Measurements from ENCODE around the gene MISP. TPM values are rescaled to one million over a fixed set of nuclear protein-coding genes. Genes with fewer than 3 reads are reported as not detected.

Gene MISP
- total and polyA plus RNA-seq, 10 of the 15 experiments (the other 5 are each of a cell fraction or from before 2014, with no cell fraction given) = not detected

- no peak overlapping the region for H3K4me3 ChIP-seq
- DNase-seq (ENCODE audit: low read depth, low spot score) (no peak), FAIRE-seq (no peak), ATAC-seq (peak; percentile 17; the same call in 2 of the 3 replicates)
- ChIA-PET CTCF (interaction anchor here (0.6 to 1.1 kb wide), 3 partner anchors 26 to 223 kb away, joined by 3 to 4 read pairs (median 4); partner anchors contain the start of gene TPGS1), RAD21 (ENCODE audit: unreplicated experiment) (interaction anchor here (1.4 kb wide), 1 partner anchor 54 kb away, joined by 3 read pairs; the partner anchor contains the start of gene FSTL3), SMC1A (ENCODE audit: uncharacterized antibody, unreplicated experiment) (interaction anchor here (1.5 kb wide), 1 partner anchor 60 kb away, joined by 5 read pairs; no protein-coding TSS in a partner anchor), POLR2A (interaction anchor here (0.6 to 1.4 kb wide), 4 partner anchors 50 to 613 kb away, joined by 3 to 5 read pairs (median 4); no protein-coding TSS in a partner anchor)
- H4K20me1 ChIP-seq (ENCODE audit: control insufficient read depth, insufficient read depth) = no peaks in the 10 kb centered on the region
- H2AFZ ChIP-seq (ENCODE audit: control insufficient read depth, low read depth, low read length) = no peak overlapping the region
- H3K36me3 ChIP-seq (ENCODE audit: control insufficient read depth in 2 of 2, insufficient read depth in 2 of 2, low read length in 1 of 2) = no peaks in the 10 kb centered on the region
- BruUV-seq (replicated peaks) = no TSS peak
- 54% methylated on average over 14 of the region's 14 CpGs for WGBS (ENCODE audit: insufficient coverage, insufficient replicate concordance, low lambda C conversion rate, missing lambda C conversion rate)
- H3K4me1 ChIP-seq (ENCODE audit: control insufficient read depth, insufficient read depth, low read length) = peaks cover 5% of the 10 kb centered on the region
- TF ChIP-seq HCFC1 (IDR thresholded peaks at IDR 0.05; ENCODE audit: low read length) (no peak), ESRRA (IDR thresholded peaks at IDR 0.05; ENCODE audit: low read length) (no peak), USF1 (IDR thresholded peaks at IDR 0.05; ENCODE audit: borderline replicate concordance, extremely low read length, insufficient read depth, low read depth, low read length) (no peak), BMI1 (IDR thresholded peaks at IDR 0.05; ENCODE audit: borderline replicate concordance) (no peak)
- no peak overlapping the region for H3K27ac ChIP-seq (ENCODE audit: control insufficient read depth, insufficient read depth)
- in situ Hi-C loops (cut with MboI) (loop anchor here (5.0 kb wide), 2 partner anchors 63 to 143 kb away; partner anchors contain the start of gene HCN2), intact Hi-C loops (cut with micrococcal nuclease; ENCODE audit: unreplicated experiment) (loop anchor here (5.0 kb wide), 1 partner anchor 143 kb away; the partner anchor contains the start of gene HCN2)
- no peak overlapping the region for H3K4me2 ChIP-seq (ENCODE audit: control insufficient read depth, insufficient read depth)
- no peaks in the 10 kb centered on the region for H3K9me3 ChIP-seq (replicated peaks; ENCODE audit: control insufficient read depth, insufficient read depth, low read length)
- no peak overlapping the region for H3K9ac ChIP-seq (ENCODE audit: control insufficient read depth, insufficient read depth, low read length)
- no peaks in the 10 kb centered on the region for H3K27me3 ChIP-seq (replicated peaks in 1 of 2; ENCODE audit: control insufficient read depth in 2 of 2, insufficient read depth in 2 of 2, low read length in 1 of 2)
- no peaks in the 10 kb centered on the region for H3K79me2 ChIP-seq (ENCODE audit: control insufficient read depth, insufficient read depth, low read length)
These were observed 20.8 kb upstream of the MISP start for GRCh38 chr19:729965-730668.

All from GM12878 (cell line).